Loucy (cell line): Measurements from ENCODE around the gene RMND5B.

ENCODE experiments used
- EZH2phosphoT487 ChIP-seq: fragments of 200-600 bp; IDR thresholded peaks from 2 replicates; pipeline ENCODE4 v1.6.1; 2018; ENCODE audit warnings: antibody characterized with exemption, mild to moderate bottlenecking, moderate library complexity, borderline replicate concordance
- TF ChIP-seq, protein P1 (sequence below): fragments of 200-600 bp; sonication (generic); conservative IDR thresholded peaks from 2 replicates; pipeline ENCODE4 v1.5.1; 2014; ENCODE audit warnings: mild to moderate bottlenecking, antibody characterized with exemption, low read length

- no peak for TF ChIP-seq EZH2phosphoT487
- TF ChIP-seq, protein P1, sequence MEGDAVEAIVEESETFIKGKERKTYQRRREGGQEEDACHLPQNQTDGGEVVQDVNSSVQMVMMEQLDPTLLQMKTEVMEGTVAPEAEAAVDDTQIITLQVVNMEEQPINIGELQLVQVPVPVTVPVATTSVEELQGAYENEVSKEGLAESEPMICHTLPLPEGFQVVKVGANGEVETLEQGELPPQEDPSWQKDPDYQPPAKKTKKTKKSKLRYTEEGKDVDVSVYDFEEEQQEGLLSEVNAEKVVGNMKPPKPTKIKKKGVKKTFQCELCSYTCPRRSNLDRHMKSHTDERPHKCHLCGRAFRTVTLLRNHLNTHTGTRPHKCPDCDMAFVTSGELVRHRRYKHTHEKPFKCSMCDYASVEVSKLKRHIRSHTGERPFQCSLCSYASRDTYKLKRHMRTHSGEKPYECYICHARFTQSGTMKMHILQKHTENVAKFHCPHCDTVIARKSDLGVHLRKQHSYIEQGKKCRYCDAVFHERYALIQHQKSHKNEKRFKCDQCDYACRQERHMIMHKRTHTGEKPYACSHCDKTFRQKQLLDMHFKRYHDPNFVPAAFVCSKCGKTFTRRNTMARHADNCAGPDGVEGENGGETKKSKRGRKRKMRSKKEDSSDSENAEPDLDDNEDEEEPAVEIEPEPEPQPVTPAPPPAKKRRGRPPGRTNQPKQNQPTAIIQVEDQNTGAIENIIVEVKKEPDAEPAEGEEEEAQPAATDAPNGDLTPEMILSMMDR, result no peak
Observed at GRCh38 chr5:178153530-178154340, 22.9 kb downstream of the RMND5B start, which contains the start of gene NHP2.
